Stimulated activated CD8-positive, alpha-beta memory T cell treated with anti-CD3 and anti-CD28 coated beads, Interleukin-2, amount 100 ng/mL, for 1 hour (primary cell): ENCODE results near the gene ACAD10.

Experiments
- DNase-seq, 2 donors: peaks; one replicate each; pipeline ENCODE4 v3.0.0-alpha.2; 2020; ENCODE audit warnings: low read depth in 2 of 2

The ACAD10 gene

GRCh38 chr12:111776836-111777344, 91.0 kb downstream of the ACAD10 start:
- no peak for DNase-seq

- DNase-seq, result no peak
Observed at GRCh38 chr12:111777345-111778045, 91.6 kb downstream of the ACAD10 start.

DNA sequence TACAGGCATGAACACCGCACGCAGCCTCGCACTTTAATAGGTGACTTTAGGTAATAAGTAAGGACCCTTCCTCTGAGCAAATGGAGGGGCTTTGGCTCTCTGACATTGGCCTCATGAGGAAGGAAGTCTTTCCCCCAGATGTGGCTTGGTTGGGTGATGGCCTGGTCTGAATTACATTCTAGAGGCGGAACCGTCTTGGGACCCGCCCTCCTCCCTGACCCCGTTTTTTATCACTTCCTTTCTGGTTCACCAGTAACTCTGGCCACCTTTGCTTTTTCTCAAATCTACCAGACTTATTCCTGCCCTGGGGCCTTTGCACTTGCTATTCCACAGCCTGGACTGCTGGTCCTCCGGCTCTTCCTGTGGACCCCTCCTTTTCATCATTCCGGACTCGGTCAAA, 94.3 kb downstream of the ACAD10 start:
- DNase-seq, result no peak

DNA sequence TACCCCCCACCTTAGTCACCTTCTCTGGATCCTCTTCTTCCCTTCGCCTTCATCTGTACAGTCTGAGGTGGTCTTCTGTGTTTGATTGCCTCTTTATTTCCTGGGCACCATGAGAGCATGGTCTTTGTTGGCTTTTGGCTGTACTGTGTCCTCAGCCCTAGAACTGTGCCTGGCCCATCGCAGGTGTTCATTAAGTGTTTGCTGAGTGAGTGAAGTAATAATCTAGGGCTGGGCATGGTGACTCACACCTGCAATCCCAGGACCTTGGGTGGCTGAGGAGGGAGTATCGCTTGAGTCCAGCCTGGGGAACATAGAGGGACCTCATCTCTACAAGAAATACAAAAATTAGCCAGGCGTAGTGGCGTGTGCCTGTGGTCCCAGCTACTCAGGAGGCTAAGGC, 94.8 kb downstream of the ACAD10 start:
- no peak for DNase-seq

- no peak for DNase-seq
Observed at GRCh38 chr12:111781085-111781658, 95.3 kb downstream of the ACAD10 start.

DNA sequence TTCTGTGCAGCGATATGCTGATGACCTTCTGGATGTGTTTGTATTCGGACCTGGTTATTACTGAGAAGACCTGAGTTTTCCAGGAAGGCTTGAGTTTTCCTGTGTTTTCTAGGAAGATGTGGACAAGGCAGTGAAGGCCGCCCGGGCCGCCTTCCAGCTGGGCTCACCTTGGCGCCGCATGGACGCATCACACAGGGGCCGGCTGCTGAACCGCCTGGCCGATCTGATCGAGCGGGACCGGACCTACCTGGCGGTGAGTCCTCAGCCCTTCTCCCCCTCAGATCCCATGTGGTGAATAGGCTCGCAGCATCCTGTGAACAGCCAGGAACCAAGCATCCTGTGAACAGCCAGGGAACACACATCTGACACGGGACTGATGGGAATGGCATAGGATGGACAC, 97.2 kb downstream of the ACAD10 start:
- no peak for DNase-seq

GRCh38 chr12:111784953-111785352, 99.1 kb downstream of the ACAD10 start:
- no peak for DNase-seq

GRCh38 chr12:111785651-111786050, 99.8 kb downstream of the ACAD10 start:
- no peak for DNase-seq

DNA sequence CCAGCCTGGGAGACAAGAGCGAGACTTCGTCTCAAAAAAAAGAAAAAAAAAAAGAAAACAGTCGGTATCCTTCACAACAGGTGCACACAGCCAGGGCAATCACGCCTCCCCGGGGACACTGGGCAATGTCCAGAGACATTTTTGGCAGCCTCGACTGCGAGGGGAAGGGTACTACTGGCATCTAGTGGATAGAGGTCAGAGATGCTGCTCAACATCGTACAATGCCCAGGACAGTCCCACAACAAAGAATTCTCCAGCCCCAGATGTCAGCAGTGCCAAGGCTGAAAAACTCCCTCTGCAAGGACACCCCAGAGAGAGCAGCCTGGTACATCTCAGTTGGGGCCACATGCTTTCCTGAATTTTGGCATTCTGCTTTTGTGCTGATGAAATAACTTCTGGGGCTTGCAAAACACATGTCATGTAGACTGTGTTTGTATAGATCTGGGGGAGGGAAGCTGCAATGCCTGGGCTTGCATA, 102.4 kb downstream of the ACAD10 start:
- no peak for DNase-seq

- DNase-seq, result no peak
Observed at GRCh38 chr12:111789779-111790178, 103.9 kb downstream of the ACAD10 start.

GRCh38 chr12:111791507-111791906, 105.7 kb downstream of the ACAD10 start:
- no peak for DNase-seq

- no peak for DNase-seq
Observed at GRCh38 chr12:111792155-111792855, 106.5 kb downstream of the ACAD10 start.

- no peak for DNase-seq
Observed at GRCh38 chr12:111792856-111793235, 107.0 kb downstream of the ACAD10 start.

DNA sequence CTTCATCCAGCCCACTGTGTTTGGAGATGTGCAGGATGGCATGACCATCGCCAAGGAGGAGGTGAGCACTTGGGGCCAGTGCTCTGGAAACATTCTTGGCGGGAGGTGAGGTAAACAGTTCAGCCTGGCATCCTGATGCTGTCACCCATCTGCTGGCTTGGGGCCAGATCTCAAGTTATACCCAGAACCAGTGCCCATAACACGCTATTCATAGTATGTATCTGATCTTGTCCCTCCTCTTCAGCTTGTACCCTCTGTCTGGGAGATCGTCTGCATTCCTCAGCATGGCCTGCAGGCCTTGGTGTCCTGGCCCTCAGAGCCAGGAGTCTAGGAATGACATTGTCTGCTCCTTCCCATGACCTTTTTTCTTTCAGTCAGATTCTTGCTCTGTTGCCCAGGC, 112.3 kb downstream of the ACAD10 start:
- no peak for DNase-seq

DNA sequence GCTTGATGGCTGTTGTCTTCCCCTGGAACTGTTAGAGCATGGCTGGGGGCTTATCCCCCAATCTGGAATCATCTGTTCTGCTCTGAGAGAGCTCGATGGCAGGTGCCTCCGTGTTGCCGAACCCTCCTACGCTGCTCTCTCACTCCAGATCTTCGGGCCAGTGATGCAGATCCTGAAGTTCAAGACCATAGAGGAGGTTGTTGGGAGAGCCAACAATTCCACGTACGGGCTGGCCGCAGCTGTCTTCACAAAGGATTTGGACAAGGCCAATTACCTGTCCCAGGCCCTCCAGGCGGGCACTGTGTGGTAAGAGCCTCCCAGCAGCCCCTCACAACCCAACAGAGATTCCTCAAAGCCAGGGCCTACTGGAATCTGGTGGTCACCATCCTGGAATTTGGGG, 113.9 kb downstream of the ACAD10 start:
- no peak for DNase-seq

DNA sequence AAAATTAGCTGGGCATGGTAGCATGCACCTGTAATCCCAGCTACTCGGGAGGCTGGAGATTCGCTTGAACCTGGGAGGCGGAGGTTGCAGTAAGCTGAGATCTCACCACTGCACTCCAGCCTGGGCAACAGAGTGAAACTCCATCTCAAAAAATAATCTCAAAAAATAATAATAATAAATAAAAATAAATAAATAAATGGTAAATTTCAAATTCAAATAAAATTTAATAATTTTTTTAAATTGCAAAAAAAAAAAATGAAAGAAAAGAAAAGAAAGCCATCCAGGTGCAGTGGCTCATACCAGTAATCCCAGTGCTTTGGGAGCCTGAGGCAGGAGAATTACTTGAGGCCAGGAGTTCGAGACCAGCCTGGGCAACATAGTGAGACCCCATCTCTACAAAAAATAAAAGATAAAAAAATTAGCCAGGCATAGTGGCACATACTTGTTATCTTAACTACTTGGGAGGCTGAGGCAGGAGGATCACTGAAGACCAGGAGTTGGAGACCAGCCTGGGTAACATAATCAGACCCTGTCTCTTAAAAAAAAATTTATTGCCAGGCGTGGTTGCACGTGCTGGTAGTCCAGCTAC, 117.3 kb downstream of the ACAD10 start:
- no peak for DNase-seq

GRCh38 chr12:111803851-111804250, 118.0 kb downstream of the ACAD10 start:
- DNase-seq, result no peak

- DNase-seq, result no peak
Observed at GRCh38 chr12:111806304-111806703, 120.5 kb downstream of the ACAD10 start.
